ENCODE results near the gene ONECUT3.

Gene ONECUT3

GRCh38 chr19:1824252-1824622 lies 70.9 kb downstream of the ONECUT3 start:
- DNase-seq (ENCODE audit: low spot score) = no peak
- TF ChIP-seq CTCF (IDR thresholded peaks at IDR 0.05; ENCODE audit: extremely low read depth, missing control alignments) = no peak

- peak; percentile 96 for DNase-seq (ENCODE audit: low spot score)
- TF ChIP-seq CTCF (IDR thresholded peaks at IDR 0.05; ENCODE audit: extremely low read depth, missing control alignments) = peak; percentile 95
Observed at GRCh38 chr19:1825909-1826556, 72.7 kb downstream of the ONECUT3 start.

DNA sequence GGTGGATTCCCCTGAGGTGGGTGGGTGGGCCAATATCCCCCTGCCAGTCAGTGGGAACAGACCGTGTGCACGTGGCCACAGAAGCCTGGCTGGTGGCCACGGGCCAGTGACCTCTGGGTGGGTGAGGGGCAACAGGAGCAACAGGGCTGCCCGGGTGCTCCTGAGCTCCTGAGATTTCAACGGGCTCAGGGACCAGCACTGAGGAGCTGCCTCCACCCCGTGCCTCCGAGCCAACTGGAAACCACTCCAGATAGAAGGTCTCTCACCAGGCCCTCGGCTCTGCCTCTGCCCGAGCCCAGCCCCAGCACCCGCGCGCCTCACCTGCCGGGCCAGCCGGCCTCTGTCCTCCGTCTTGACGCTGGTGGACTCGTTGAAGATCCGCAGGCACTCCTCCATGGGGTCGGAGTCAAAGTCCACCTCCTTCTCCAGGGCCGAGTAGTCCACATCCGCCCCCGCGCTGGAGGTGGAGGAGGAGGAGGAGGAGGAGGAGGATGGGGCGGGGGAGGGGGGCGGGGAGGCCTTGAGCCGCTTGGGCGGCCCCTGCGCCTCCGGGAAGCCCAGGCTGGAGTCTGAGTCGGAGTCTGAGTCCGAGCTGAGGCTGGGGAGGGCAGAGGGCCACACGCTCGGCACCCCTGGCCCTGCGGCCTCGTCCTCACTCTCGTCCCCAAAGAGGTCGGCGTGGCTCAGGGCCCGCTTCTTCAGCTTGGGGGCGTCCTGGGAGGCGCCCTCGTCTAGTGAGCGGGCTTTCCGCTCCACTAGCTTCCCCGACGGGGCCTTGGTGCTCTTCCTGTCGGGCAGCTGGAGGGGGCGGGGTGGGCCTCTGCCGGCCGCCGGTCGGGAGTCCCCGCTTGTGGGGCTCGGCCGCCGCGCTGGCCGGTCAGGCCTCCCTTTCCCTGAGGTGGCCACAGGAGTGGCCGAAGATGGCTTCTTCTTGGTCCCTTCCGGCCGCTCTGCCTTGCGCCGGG lies 73.5 kb downstream of the ONECUT3 start:
- no peak for DNase-seq (ENCODE audit: low spot score)
- TF ChIP-seq CTCF (IDR thresholded peaks at IDR 0.05; ENCODE audit: extremely low read depth, missing control alignments) = no peak

DNA sequence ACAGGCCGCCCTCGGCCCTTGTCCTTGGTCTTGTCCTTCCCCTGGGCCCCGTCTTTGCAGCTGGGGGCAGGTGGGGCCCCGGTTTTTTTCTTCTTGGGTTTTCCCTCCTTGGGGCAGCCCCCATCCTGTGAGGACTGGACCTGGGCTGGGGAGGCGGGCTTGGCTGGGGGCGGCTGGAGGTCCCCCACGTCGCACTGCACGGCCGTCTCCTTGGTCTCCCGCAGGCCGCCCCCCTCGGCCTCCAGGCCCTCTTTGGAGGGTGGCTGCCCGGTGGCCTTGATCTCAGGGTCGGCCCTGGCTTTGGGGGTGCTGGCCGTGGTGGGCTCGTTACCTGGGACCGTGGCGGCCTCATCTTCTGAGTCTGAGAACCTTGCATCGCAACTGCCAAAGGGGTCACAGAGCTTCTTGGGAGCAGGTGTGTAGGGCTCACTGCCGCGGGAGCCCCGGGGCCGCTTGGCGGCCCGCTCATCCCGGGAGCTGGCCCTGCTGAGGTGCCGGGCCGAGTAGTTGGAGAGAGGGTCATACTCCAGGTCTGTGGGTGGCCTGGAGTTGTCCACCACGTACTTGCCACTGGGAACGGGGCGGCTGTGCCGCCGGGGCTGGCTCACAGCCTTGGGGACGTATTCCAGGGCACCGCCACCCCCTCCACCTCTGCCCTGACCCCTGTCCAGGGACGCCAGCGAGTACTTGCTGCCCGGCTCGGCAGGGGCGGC lies 74.4 kb downstream of the ONECUT3 start:
- no peak for TF ChIP-seq CTCF (IDR thresholded peaks at IDR 0.05; ENCODE audit: extremely low read depth, missing control alignments)
- DNase-seq (ENCODE audit: low spot score) = no peak

- DNase-seq (ENCODE audit: low spot score) = no peak
- no peak for TF ChIP-seq CTCF (IDR thresholded peaks at IDR 0.05; ENCODE audit: extremely low read depth, missing control alignments)
Observed at GRCh38 chr19:1828279-1829238, 75.3 kb downstream of the ONECUT3 start.

GRCh38 chr19:1829958-1830357 lies 76.7 kb downstream of the ONECUT3 start:
- DNase-seq (ENCODE audit: low spot score) = no peak
- no peak for TF ChIP-seq CTCF (IDR thresholded peaks at IDR 0.05; ENCODE audit: extremely low read depth, missing control alignments)
